CD4-positive, alpha-beta memory T cell (primary cell): ENCODE results near the gene EARS2. TPM values are rescaled to one million over a fixed set of nuclear protein-coding genes. Genes with fewer than 3 reads are reported as not detected.
"Not testable (repeated sequence)": the region's sequence is repeated elsewhere in the genome, so short reads cannot be mapped to it uniquely, and the experiment has no call there.

Source experiments
- CTCF ChIA-PET: fragments of 350-600 bp; sonication (Branson Sonifier 250); formaldehyde crosslinking; loops from one replicate; lab custom pipeline; 2021; ENCODE audit warnings: inconsistent platforms; ENCODE audit not compliant: partially characterized antibody; lab: Charles Lee
- POLR2A ChIA-PET: fragments of 350-600 bp; sonication (Branson Sonifier 250); formaldehyde crosslinking; loops from one replicate; lab custom pipeline; 2021; ENCODE audit not compliant: partially characterized antibody; lab: Charles Lee
- DNase-seq, 5 donors: peaks; one replicate each; pipeline versions ENCODE4 v3.0.0 to v3.0.0-alpha.2; 2020 to 2022; ENCODE audit warnings: mixed read lengths in 1 of 5
- H3K27ac ChIP-seq: one replicate; pipeline ENCODE4 v1.7.0; 2013; ENCODE audit warnings: low read depth, low read length
- H3K27me3 ChIP-seq: 2 replicates; pipeline ENCODE4 v1.7.0; 2013; ENCODE audit warnings: mild to moderate bottlenecking, low read length, moderate library complexity; ENCODE audit not compliant: insufficient read depth
- H3K36me3 ChIP-seq: 2 replicates; pipeline ENCODE4 v1.7.0; 2013; ENCODE audit warnings: mild to moderate bottlenecking, low read length, moderate library complexity; ENCODE audit not compliant: insufficient read depth
- H3K4me1 ChIP-seq: 2 replicates; pipeline ENCODE4 v1.7.0; 2013; ENCODE audit warnings: mild to moderate bottlenecking, low read length, moderate library complexity; ENCODE audit not compliant: insufficient read depth
- H3K4me3 ChIP-seq, 2 donors: one replicate each; pipeline ENCODE4 v1.7.0; 2013; ENCODE audit warnings: low read length in 2 of 2, mild to moderate bottlenecking in 1 of 2
- H3K9me3 ChIP-seq, 2 donors: one replicate each; pipeline ENCODE4 v1.7.0; 2013; ENCODE audit warnings: low read length in 2 of 2, control low read depth in 1 of 2; ENCODE audit not compliant: control insufficient read depth in 1 of 2
- H3K27ac Mint-ChIP-seq, 7 donors: one replicate each; pipeline ENCODE4 v1.8.0; 2020 to 2021; ENCODE audit warnings: mixed read lengths in 7 of 7, mild to moderate bottlenecking in 6 of 7, inconsistent platforms in 3 of 7, moderate library complexity in 3 of 7
- H3K27me3 Mint-ChIP-seq, 2 donors: one replicate each; pipeline ENCODE4 v1.8.0; 2020 to 2021; ENCODE audit warnings: mixed read lengths in 2 of 2
- H3K36me3 Mint-ChIP-seq, 2 donors: one replicate each; pipeline ENCODE4 v1.8.0; 2020 to 2021; ENCODE audit warnings: mixed read lengths in 2 of 2, inconsistent platforms in 1 of 2, mild to moderate bottlenecking in 1 of 2
- H3K4me1 Mint-ChIP-seq, 4 donors: one replicate each; pipeline ENCODE4 v1.8.0; 2020 to 2021; ENCODE audit warnings: mixed read lengths in 4 of 4, mild to moderate bottlenecking in 1 of 4
- H3K4me3 Mint-ChIP-seq, 8 donors: one replicate each; pipeline ENCODE4 v1.8.0; 2020 to 2021; ENCODE audit warnings: mixed read lengths in 8 of 8, mild to moderate bottlenecking in 7 of 8, moderate library complexity in 6 of 8, inconsistent platforms in 3 of 8
- H3K9me3 Mint-ChIP-seq, 8 donors: one replicate each; pipeline ENCODE4 v1.8.0; 2020 to 2021; ENCODE audit warnings: mixed read lengths in 8 of 8, mild to moderate bottlenecking in 5 of 8, inconsistent platforms in 3 of 8, moderate library complexity in 1 of 8
- intact Hi-C: fragments of 100-400 bp; cut with micrococcal nuclease; formaldehyde crosslinking; loops from one replicate; pipeline ENCODE4 v1.15.1; 2023
- polyA plus RNA-seq, 2 donors: library from polyadenylated mRNA; unstranded; fragments of 300-500 nt; fragmentation: Illumina TruSeq; gene quantifications; one replicate each; pipeline ENCODE4 v1.2.3, GENCODE V29; 2021
- total RNA-seq, 2 experiments: library from RNA; stranded (reverse); gene quantifications; one replicate each; pipeline ENCODE4 v1.2.3, GENCODE V29; 2021

Gene EARS2
- total and polyA plus RNA-seq, 4 experiments from 2014 or later, result 11.4 to 16.0 (median 14.6) TPM

GRCh38 chr16:23514381-23515152, 42.6 kb downstream of the EARS2 start:
- Mint-ChIP-seq H3K4me1 (peaks cover 24 to 60% (median 43%) of the 10 kb centered on the region in 4 donors), H3K36me3 (peaks cover 3 to 4% of the 10 kb centered on the region in 2 donors), H3K9me3 (no peaks in the 10 kb centered on the region), H3K27ac (peak overlapping the region; percentile 27 to 84 (median 63)), H3K4me3 (peak overlapping the region; percentile 18 to 75 (median 58)), H3K27me3 (no peaks in the 10 kb centered on the region)
- Histone ChIP-seq H3K4me1 (peaks cover 33% of the 10 kb centered on the region), H3K4me3 (no peak overlapping the region), H3K36me3 (no peaks in the 10 kb centered on the region), H3K9me3 (no peaks in the 10 kb centered on the region), H3K27ac (no peak overlapping the region), H3K27me3 (no peaks in the 10 kb centered on the region)
- peak; percentile 68 to 79 (median 74) for DNase-seq
- CTCF ChIA-PET, result interaction anchor here (0.7 to 2.7 kb wide), 5 partner anchors 9 to 79 kb away, joined by 3 to 10 read pairs (median 4); no protein-coding TSS in a partner anchor
- POLR2A ChIA-PET, result interaction anchor here (0.9 to 1.5 kb wide), 4 partner anchors 8 to 62 kb away, joined by 3 to 6 read pairs (median 4); partner anchors contain the start of gene COG7
- intact Hi-C loops, result no loop called here

DNA sequence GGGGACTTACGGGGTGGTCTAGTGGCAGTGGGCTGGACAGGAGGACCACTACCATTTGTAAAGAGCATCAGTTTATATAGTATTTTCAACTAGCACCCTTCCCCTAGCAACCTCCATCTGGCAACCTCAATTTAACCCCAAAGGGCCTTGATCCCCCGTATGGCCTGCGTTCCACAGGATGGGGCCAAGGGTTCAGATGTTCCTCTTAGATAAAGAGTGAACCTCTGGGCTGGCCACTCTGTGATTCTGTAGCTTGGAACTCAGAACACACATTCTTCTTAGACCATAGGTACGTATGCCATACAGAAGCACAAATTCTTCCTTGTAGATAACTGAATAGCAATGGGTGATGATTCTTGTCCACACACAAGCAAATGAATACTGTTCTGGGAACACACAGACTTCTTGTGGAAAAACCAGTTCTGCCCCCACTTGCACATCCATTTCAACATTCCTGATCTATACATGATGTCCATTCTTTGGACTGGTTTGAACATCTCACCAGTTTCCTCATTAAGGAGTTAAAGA, 44.9 kb downstream of the EARS2 start:
- DNase-seq, result no peak
- no peak overlapping the region for H3K27ac ChIP-seq
- Mint-ChIP-seq H3K4me1 (peaks cover 38 to 74% (median 54%) of the 10 kb centered on the region in 4 donors), H3K27me3 (no peaks in the 10 kb centered on the region), H3K9me3 (no peaks in the 10 kb centered on the region), H3K4me3 (peak overlapping the region in 5 of 8 donors; percentile 13 to 39 (median 15)), H3K27ac (peak overlapping the region in 1 of 7 donors; percentile 70), H3K36me3 (peaks cover 0 to 9% of the 10 kb centered on the region in 2 donors)
- H3K4me3 ChIP-seq, result no peak overlapping the region
- H3K4me1 ChIP-seq, result peaks cover 48% of the 10 kb centered on the region
- H3K27me3 ChIP-seq, result no peaks in the 10 kb centered on the region
- POLR2A ChIA-PET, result no interaction called here
- H3K36me3 ChIP-seq, result no peaks in the 10 kb centered on the region
- CTCF ChIA-PET, result interaction anchor here (2.7 kb wide), 1 partner anchor 76 kb away, joined by 10 read pairs; no protein-coding TSS in a partner anchor
- intact Hi-C loops, result no loop called here
- no peaks in the 10 kb centered on the region for H3K9me3 ChIP-seq

- Mint-ChIP-seq H3K27ac (peak overlapping the region in 2 of 7 donors; percentile 46 to 60), H3K27me3 (no peaks in the 10 kb centered on the region), H3K4me3 (peak overlapping the region in 7 of 8 donors; percentile 39 to 85 (median 77)), H3K9me3 (no peaks in the 10 kb centered on the region), H3K36me3 (peaks cover 0 to 9% of the 10 kb centered on the region in 2 donors), H3K4me1 (peaks cover 41 to 78% (median 57%) of the 10 kb centered on the region in 4 donors)
- ChIA-PET POLR2A (no interaction called here), CTCF (no interaction called here)
- intact Hi-C loops, result no loop called here
- H3K4me1 ChIP-seq, result peaks cover 51% of the 10 kb centered on the region
- no peaks in the 10 kb centered on the region for H3K36me3 ChIP-seq
- H3K9me3 ChIP-seq, result no peaks in the 10 kb centered on the region
- H3K27me3 ChIP-seq, result no peaks in the 10 kb centered on the region
- H3K27ac ChIP-seq, result no peak overlapping the region
- DNase-seq, result no peak
- H3K4me3 ChIP-seq, result no peak overlapping the region
Observed at GRCh38 chr16:23511731-23512130, 45.4 kb downstream of the EARS2 start.

DNA sequence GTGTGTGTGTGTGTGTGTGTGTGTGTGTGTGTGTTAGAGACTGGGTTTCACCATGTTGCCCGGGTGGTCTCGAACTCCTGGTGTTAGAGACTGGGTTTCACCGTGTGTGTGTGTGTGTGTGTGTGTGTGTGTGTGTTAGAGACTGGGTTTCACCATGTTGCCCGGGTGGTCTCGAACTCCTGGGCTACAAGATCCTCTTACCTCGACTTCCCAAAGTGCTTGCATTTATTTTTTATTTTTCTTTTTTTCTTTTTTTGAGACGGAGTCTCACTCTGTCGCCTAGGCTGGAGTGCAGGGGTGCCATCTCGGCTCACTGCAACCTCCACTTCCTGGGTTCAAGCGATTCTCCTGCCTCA, 46.3 kb downstream of the EARS2 start:
- not testable (repeated sequence) for H3K9me3 ChIP-seq, H3K36me3 ChIP-seq, DNase-seq, H3K36me3 Mint-ChIP-seq, H3K27me3 ChIP-seq, H3K9me3 Mint-ChIP-seq, H3K27me3 Mint-ChIP-seq
- H3K4me3 ChIP-seq, result peak overlapping the region; percentile 63 to 75
- H3K4me3 Mint-ChIP-seq, result peak overlapping the region; percentile 84 to 95 (median 87)
- POLR2A ChIA-PET, result interaction anchor here (0.7 to 2.9 kb wide), 4 partner anchors 11 to 59 kb away, joined by 5 to 19 read pairs (median 8); partner anchors contain the start of genes EARS2 and UBFD1
- intact Hi-C loops, result loop anchor here (1.0 kb wide), 2 partner anchors 46 to 58 kb away; partner anchors contain the start of genes COG7, EARS2 and UBFD1
- peak overlapping the region; percentile 61 for H3K27ac ChIP-seq
- H3K4me1 ChIP-seq, result peaks cover 51% of the 10 kb centered on the region
- CTCF ChIA-PET, result interaction anchor here (2.5 kb wide), 1 partner anchor 75 kb away, joined by 7 read pairs; no protein-coding TSS in a partner anchor
- peak overlapping the region in 6 of 7 donors; percentile 53 to 92 (median 84) for H3K27ac Mint-ChIP-seq
- H3K4me1 Mint-ChIP-seq, result peaks cover 43 to 78% (median 59%) of the 10 kb centered on the region in 4 donors

GRCh38 chr16:23510164-23510914, 46.8 kb downstream of the EARS2 start, which contains the start of gene GGA2:
GGA2 (minus strand) TSS chr16:23510494; CDS start chr16:23510411, 83 bp downstream.
- peaks cover 51% of the 10 kb centered on the region for H3K4me1 ChIP-seq
- ChIA-PET CTCF (interaction anchor here (1.1 to 2.5 kb wide), 3 partner anchors 46 to 74 kb away, joined by 3 to 7 read pairs (median 5); no protein-coding TSS in a partner anchor), POLR2A (interaction anchor here (0.7 to 2.9 kb wide), 10 partner anchors 11 to 86 kb away, joined by 3 to 19 read pairs (median 4); partner anchors contain the start of genes EARS2, NDUFAB1 and UBFD1)
- H3K27me3 Mint-ChIP-seq, result no peaks in the 10 kb centered on the region
- H3K4me1 Mint-ChIP-seq, result peaks cover 44 to 78% (median 59%) of the 10 kb centered on the region in 4 donors
- no peaks in the 10 kb centered on the region for H3K36me3 ChIP-seq
- H3K9me3 Mint-ChIP-seq, result no peaks in the 10 kb centered on the region
- H3K36me3 Mint-ChIP-seq, result peaks cover 0 to 9% of the 10 kb centered on the region in 2 donors
- intact Hi-C loops, result loop anchor here (1.0 kb wide), 2 partner anchors 47 to 57 kb away; partner anchors contain the start of genes COG7, EARS2 and UBFD1
- H3K27ac Mint-ChIP-seq, result peak within 1 kb of the TSS; percentile 71 to 95 (median 90)
- H3K27ac ChIP-seq, result peak within 1 kb of the TSS; percentile 61
- no peaks in the 10 kb centered on the region for H3K27me3 ChIP-seq
- H3K4me3 ChIP-seq, result peak within 1 kb of the TSS; percentile 63 to 75
- H3K9me3 ChIP-seq, result no peaks in the 10 kb centered on the region
- DNase-seq, result peak; percentile 68 to 78 (median 73)
- peak within 1 kb of the TSS; percentile 90 to 97 (median 94) for H3K4me3 Mint-ChIP-seq

- peak overlapping the region; percentile 48 to 63 for H3K4me3 ChIP-seq
- peaks cover 0 to 12% of the 10 kb centered on the region in 2 donors for H3K36me3 Mint-ChIP-seq
- CTCF ChIA-PET, result interaction anchor here (1.1 to 2.5 kb wide), 3 partner anchors 46 to 74 kb away, joined by 3 to 7 read pairs (median 5); no protein-coding TSS in a partner anchor
- no peaks in the 10 kb centered on the region for H3K27me3 Mint-ChIP-seq
- no peaks in the 10 kb centered on the region for H3K27me3 ChIP-seq
- intact Hi-C loops, result loop anchor here (1.0 kb wide), 2 partner anchors 48 to 56 kb away; partner anchors contain the start of genes COG7, EARS2 and UBFD1
- no peaks in the 10 kb centered on the region for H3K9me3 Mint-ChIP-seq
- H3K27ac ChIP-seq, result peak overlapping the region; percentile 61
- DNase-seq, result peak; percentile 39 to 66 (median 44)
- peak overlapping the region; percentile 71 to 95 (median 87) for H3K27ac Mint-ChIP-seq
- peak overlapping the region; percentile 90 to 97 (median 93) for H3K4me3 Mint-ChIP-seq
- peaks cover 51% of the 10 kb centered on the region for H3K4me1 ChIP-seq
- no peaks in the 10 kb centered on the region for H3K9me3 ChIP-seq
- POLR2A ChIA-PET, result interaction anchor here (0.8 to 2.9 kb wide), 10 partner anchors 10 to 87 kb away, joined by 3 to 19 read pairs (median 4); partner anchors contain the start of genes COG7, EARS2, NDUFAB1 and UBFD1
- H3K36me3 ChIP-seq, result no peaks in the 10 kb centered on the region
- H3K4me1 Mint-ChIP-seq, result peaks cover 43 to 78% (median 59%) of the 10 kb centered on the region in 4 donors
Observed at GRCh38 chr16:23509782-23510163, 47.4 kb downstream of the EARS2 start.
